ENCODE data around the gene LONRF2.

- TF ChIP-seq CTCF (IDR thresholded peaks at IDR 0.05; ENCODE audit: insufficient read depth, low read length) (no peak), REST (IDR thresholded peaks at IDR 0.05; ENCODE audit: insufficient replicate concordance, low read depth) (no peak), POLR2AphosphoS5 (IDR thresholded peaks at IDR 0.05; ENCODE audit: low read depth) (no peak)
These were observed 38.4 kb downstream of the LONRF2 start for GRCh38 chr2:100283724-100284501.

Measured in HL-60 (cell line).